Measurements from ENCODE around the gene TRABD2B.

Gene TRABD2B

GRCh38 chr1:47732489-47732888 lies 264.7 kb downstream of the TRABD2B start:
- TF ChIP-seq, protein P1, sequence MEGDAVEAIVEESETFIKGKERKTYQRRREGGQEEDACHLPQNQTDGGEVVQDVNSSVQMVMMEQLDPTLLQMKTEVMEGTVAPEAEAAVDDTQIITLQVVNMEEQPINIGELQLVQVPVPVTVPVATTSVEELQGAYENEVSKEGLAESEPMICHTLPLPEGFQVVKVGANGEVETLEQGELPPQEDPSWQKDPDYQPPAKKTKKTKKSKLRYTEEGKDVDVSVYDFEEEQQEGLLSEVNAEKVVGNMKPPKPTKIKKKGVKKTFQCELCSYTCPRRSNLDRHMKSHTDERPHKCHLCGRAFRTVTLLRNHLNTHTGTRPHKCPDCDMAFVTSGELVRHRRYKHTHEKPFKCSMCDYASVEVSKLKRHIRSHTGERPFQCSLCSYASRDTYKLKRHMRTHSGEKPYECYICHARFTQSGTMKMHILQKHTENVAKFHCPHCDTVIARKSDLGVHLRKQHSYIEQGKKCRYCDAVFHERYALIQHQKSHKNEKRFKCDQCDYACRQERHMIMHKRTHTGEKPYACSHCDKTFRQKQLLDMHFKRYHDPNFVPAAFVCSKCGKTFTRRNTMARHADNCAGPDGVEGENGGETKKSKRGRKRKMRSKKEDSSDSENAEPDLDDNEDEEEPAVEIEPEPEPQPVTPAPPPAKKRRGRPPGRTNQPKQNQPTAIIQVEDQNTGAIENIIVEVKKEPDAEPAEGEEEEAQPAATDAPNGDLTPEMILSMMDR (IDR thresholded peaks at IDR 0.05; ENCODE audit: unreplicated experiment in 3 of 3): no peak
- Mint-ChIP-seq H3K36me3 (ENCODE audit: low read depth) (no peaks in the 10 kb centered on the region), H3K9me3 (no peaks in the 10 kb centered on the region), H3K4me3 (no peak overlapping the region), H3K27ac (no peak overlapping the region), H3K27me3 (ENCODE audit: low read depth) (peaks cover 50% of the 10 kb centered on the region), H3K4me1 (no peaks in the 10 kb centered on the region)

DNA sequence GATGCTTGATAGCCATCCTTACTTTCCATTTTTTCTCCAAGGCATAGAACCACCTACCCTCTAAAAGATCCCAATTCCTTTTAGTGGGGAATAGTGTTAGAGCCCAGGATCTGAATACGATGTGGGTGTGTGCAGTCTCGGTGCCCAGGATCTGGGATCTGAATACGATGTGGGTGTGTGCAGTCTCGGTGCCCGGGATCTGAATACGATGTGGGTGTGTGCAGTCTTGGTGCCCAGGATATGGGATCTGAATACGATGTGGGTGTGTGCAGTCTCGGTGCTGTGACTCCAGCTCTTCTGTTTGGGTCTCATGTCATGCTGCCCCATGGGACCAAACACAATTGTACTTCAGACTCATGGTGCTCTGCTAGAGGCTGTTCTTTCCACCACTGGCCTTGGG lies 265.5 kb downstream of the TRABD2B start:
- Mint-ChIP-seq H3K36me3 (ENCODE audit: low read depth) (no peaks in the 10 kb centered on the region), H3K9me3 (no peaks in the 10 kb centered on the region), H3K27me3 (ENCODE audit: low read depth) (peaks cover 49% of the 10 kb centered on the region), H3K4me1 (no peaks in the 10 kb centered on the region), H3K4me3 (no peak overlapping the region), H3K27ac (no peak overlapping the region)
- TF ChIP-seq, protein P1 (IDR thresholded peaks at IDR 0.05; ENCODE audit: unreplicated experiment in 3 of 3): no peak

GRCh38 chr1:47729685-47730084 lies 267.5 kb downstream of the TRABD2B start:
- no peak overlapping the region for H3K4me3 Mint-ChIP-seq
- H3K4me1 Mint-ChIP-seq: peaks cover 9% of the 10 kb centered on the region
- H3K9me3 Mint-ChIP-seq: no peaks in the 10 kb centered on the region
- H3K27ac Mint-ChIP-seq: no peak overlapping the region
- H3K36me3 Mint-ChIP-seq (ENCODE audit: low read depth): no peaks in the 10 kb centered on the region
- TF ChIP-seq, protein P1 (IDR thresholded peaks at IDR 0.05; ENCODE audit: unreplicated experiment in 3 of 3): no peak
- H3K27me3 Mint-ChIP-seq (ENCODE audit: low read depth): peaks cover 53% of the 10 kb centered on the region

GRCh38 chr1:47727697-47728085 lies 269.5 kb downstream of the TRABD2B start:
- Mint-ChIP-seq H3K27me3 (ENCODE audit: low read depth) (peaks cover 66% of the 10 kb centered on the region), H3K36me3 (ENCODE audit: low read depth) (no peaks in the 10 kb centered on the region), H3K4me1 (peaks cover 9% of the 10 kb centered on the region), H3K4me3 (no peak overlapping the region), H3K27ac (no peak overlapping the region), H3K9me3 (no peaks in the 10 kb centered on the region)
- TF ChIP-seq, protein P1 (IDR thresholded peaks at IDR 0.05; ENCODE audit: unreplicated experiment in 3 of 3): no peak

DNA sequence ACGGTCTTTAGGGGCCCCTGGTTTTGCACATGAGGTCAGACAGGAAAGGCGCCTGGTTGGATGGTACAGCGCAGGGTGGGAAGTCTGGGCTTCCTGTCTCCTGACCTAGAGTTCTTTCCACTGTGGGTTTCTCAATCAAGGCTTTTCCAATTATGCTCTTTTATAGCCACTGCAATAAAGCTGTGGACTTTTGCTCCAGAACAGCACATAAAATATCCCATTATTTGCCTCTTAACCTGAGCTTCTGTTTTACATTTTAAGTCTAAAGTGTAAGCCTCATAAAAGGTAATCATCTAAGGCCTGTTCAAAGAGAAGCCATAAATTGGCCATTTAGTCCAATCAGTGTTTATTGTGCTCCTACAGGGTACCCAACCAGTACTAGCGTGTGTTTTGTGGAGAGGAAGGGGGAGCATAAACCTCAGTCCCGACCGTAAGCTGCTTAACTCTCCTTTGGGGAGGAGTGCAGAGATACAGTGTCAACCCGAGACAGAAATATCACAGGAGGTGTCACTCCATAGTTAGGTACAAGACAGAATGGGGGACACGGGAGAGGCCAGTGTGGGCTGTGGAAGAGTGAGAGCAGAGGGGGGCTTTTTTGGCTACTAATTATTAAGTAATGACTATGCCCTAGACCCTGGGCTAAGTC lies 270.0 kb downstream of the TRABD2B start:
- Mint-ChIP-seq H3K27me3 (ENCODE audit: low read depth) (peaks cover 66% of the 10 kb centered on the region), H3K27ac (no peak overlapping the region), H3K36me3 (ENCODE audit: low read depth) (no peaks in the 10 kb centered on the region), H3K4me3 (no peak overlapping the region), H3K4me1 (peaks cover 9% of the 10 kb centered on the region), H3K9me3 (no peaks in the 10 kb centered on the region)
- TF ChIP-seq, protein P1 (IDR thresholded peaks at IDR 0.05; ENCODE audit: unreplicated experiment in 3 of 3): no peak

Data from nephron (organoid).